Measurements from ENCODE around the gene BICC1.

GRCh38 chr10:58555930-58556311 lies 43.2 kb downstream of the BICC1 start:
- TF ChIP-seq CTCF (conservative IDR thresholded peaks at IDR 0.05 in 1 of 2, IDR thresholded peaks at IDR 0.05 in 1 of 2; ENCODE audit: extremely low read depth in 1 of 2, insufficient read depth in 1 of 2, low read depth in 1 of 2, low read length in 2 of 2), result no peak
- no peak for TF ChIP-seq EZH2 (IDR thresholded peaks at IDR 0.05; ENCODE audit: borderline replicate concordance, low read length)
